Adipocyte (in vitro differentiated cells): ENCODE measurements around the gene ESYT2.
A peak's percentile ranks its signal among the peaks of the same experiment; 100 is the strongest.
"Not testable (repeated sequence)": the region's sequence is repeated elsewhere in the genome, so short reads cannot be mapped to it uniquely, and the experiment has no call there.

ENCODE experiments used
- DNase-seq: peaks from one replicate; pipeline ENCODE4 v3.0.0-alpha.2; 2015; ENCODE audit warnings: low read depth
- H3K27me3 ChIP-seq: replicated peaks from 2 replicates; pipeline ENCODE4 v1.7.0; 2013; ENCODE audit warnings: mild to moderate bottlenecking, low read length, moderate library complexity; ENCODE audit not compliant: control insufficient read depth, insufficient read depth
- H3K36me3 ChIP-seq: 2 replicates; pipeline ENCODE4 v1.7.0; 2013; ENCODE audit warnings: low read length, mild to moderate bottlenecking, moderate library complexity; ENCODE audit not compliant: control insufficient read depth, insufficient read depth, severe bottlenecking
- H3K4me1 ChIP-seq: 2 replicates; pipeline ENCODE4 v1.7.0; 2013; ENCODE audit warnings: mild to moderate bottlenecking, low read length, moderate library complexity; ENCODE audit not compliant: control insufficient read depth, insufficient read depth
- H3K4me3 ChIP-seq: 2 replicates; pipeline ENCODE4 v1.7.0; 2013; ENCODE audit warnings: mild to moderate bottlenecking, low read length, moderate library complexity
- H3K9ac ChIP-seq: 2 replicates; pipeline ENCODE4 v1.7.0; 2013; ENCODE audit warnings: mild to moderate bottlenecking, low read length, moderate library complexity
- H3K9me3 ChIP-seq: 2 replicates; pipeline ENCODE4 v1.7.0; 2013; ENCODE audit warnings: mild to moderate bottlenecking, low read length, moderate library complexity; ENCODE audit not compliant: control insufficient read depth

ESYT2 gene

DNA sequence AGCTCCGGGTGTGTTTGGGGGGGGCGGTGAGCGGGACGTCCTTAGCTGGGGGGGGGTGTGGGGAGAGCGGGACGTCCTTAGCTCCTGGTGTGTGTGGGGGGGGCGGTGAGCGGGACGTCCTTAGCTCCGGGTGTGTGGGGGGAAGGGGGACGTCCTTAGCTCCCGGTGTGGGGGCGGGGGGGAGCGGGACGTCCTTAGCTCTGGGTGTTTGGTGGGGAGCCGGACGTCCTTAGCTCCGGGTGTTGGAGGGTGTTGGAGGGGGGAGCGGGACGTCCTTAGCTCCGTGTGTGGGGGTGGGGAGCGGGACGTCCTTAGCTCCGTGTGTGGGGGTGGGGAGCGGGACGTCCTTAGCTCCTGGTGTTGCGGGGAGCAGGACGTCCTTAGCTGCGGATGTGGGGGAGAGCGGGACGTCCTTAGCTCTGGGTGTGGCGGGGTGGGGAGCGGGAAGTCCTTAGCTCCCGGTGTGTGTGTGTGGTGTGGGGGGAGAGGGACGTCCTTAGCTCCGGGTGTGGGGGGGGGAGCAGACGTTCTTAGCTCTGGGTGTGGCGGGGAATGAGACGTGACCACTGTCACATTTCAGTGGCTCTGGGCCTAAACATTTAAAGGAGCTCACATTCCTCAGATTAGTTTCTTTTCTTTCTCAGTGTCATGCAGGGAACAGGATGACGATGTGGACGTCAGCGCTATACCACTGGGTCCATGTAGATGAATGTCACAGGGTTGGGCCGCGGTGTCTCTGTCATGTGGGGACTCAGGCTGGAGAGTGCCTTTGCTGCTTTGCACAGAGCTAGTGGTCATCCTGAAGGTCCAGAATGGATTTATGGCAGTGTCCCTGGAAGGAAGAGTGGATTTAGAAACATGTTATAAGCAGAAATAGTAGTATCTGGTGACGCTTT, 34.5 kb upstream of the ESYT2 start:
- Histone ChIP-seq H3K4me1 (peaks cover 14% of the 10 kb centered on the region), H3K9me3 (no peaks in the 10 kb centered on the region), H3K9ac (peak overlapping the region; percentile 80), H3K27me3 (no peaks in the 10 kb centered on the region), H3K4me3 (peak overlapping the region; percentile 76), H3K36me3 (no peaks in the 10 kb centered on the region)
- DNase-seq = peak; percentile 79

DNA sequence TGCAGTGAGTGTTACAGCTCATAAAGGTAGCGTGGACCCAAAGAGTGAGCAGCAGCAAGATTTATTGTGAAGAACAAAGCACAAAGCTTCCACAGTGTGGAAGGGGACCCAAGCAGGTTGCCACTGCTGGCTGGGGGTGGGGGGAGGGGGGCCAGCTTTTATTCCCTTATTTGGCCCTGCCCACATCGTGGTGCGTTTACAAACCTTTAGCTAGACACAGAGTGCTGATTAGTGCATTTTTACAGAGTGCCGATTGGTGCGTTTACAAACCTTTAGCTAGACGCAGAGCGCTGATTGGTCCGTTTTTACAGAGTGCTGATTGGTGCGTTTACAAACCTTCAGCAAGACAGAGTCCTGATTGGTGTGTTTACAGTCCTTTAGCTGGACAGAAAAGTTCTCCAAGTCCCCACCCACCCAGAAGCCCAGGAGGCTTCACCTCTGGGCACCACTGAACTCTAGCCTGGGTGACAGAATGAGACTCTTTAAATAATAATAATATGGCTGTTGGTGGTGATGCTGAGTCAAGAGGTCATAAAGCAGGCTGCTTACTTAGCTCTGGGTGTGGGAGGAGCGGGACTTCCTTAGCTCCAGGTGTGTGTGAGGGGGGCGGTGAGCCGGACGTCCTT, 33.8 kb upstream of the ESYT2 start:
- H3K27me3 ChIP-seq, H3K9me3 ChIP-seq, DNase-seq, H3K36me3 ChIP-seq: not testable (repeated sequence)
- Histone ChIP-seq H3K4me3 (peak overlapping the region; percentile 63), H3K4me1 (peaks cover 19% of the 10 kb centered on the region), H3K9ac (peak overlapping the region; percentile 58)

- Histone ChIP-seq H3K9ac (no peak overlapping the region), H3K4me1 (peaks cover 27% of the 10 kb centered on the region), H3K36me3 (no peaks in the 10 kb centered on the region), H3K27me3 (no peaks in the 10 kb centered on the region), H3K9me3 (no peaks in the 10 kb centered on the region), H3K4me3 (no peak overlapping the region)
- no peak for DNase-seq
These were observed 32.8 kb upstream of the ESYT2 start for GRCh38 chr7:158861936-158862704.

DNA sequence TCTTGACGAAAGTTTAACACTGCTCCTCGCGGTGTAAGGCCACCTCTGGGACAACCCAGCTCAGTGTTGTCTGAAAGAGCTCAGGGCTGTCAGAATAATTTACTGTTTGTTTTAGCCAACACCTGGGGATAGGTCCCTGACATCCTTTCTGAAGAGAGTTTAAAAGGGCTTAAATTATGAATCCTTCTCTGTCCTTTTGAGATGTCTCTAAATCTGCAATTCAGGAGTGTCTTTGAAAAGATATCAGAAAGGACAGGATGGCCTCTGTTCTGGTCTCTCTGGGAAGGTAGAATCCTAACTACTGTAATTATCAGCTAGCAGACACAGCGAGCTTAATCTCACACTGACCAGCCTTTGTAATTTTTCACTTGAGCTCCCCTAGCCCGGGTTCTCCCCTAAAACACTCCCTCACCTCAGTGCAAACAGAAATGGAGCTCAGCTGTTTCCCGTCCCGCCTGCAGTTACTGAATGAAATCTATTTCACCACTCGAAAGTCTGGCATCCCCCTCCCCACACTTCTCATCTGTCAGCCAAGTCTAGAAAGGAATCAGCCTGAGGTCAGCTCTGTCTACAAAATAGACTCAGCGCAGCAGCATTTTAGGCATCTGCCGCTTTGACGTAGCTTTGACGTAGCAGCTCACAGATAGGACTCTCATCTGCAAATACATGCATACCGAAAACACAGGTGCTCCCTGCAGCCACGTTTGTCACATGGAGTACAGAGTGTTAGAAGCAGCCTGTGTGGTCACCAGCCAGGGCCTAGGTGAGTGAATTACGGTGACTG, 31.9 kb upstream of the ESYT2 start:
- Histone ChIP-seq H3K9me3 (no peaks in the 10 kb centered on the region), H3K27me3 (no peaks in the 10 kb centered on the region), H3K9ac (no peak overlapping the region), H3K4me3 (no peak overlapping the region), H3K4me1 (peaks cover 28% of the 10 kb centered on the region), H3K36me3 (no peaks in the 10 kb centered on the region)
- DNase-seq = no peak

GRCh38 chr7:158860394-158860793, 31.1 kb upstream of the ESYT2 start:
- Histone ChIP-seq H3K9me3 (no peaks in the 10 kb centered on the region), H3K36me3 (no peaks in the 10 kb centered on the region), H3K4me1 (peaks cover 28% of the 10 kb centered on the region), H3K4me3 (no peak overlapping the region), H3K27me3 (no peaks in the 10 kb centered on the region), H3K9ac (no peak overlapping the region)
- no peak for DNase-seq

DNA sequence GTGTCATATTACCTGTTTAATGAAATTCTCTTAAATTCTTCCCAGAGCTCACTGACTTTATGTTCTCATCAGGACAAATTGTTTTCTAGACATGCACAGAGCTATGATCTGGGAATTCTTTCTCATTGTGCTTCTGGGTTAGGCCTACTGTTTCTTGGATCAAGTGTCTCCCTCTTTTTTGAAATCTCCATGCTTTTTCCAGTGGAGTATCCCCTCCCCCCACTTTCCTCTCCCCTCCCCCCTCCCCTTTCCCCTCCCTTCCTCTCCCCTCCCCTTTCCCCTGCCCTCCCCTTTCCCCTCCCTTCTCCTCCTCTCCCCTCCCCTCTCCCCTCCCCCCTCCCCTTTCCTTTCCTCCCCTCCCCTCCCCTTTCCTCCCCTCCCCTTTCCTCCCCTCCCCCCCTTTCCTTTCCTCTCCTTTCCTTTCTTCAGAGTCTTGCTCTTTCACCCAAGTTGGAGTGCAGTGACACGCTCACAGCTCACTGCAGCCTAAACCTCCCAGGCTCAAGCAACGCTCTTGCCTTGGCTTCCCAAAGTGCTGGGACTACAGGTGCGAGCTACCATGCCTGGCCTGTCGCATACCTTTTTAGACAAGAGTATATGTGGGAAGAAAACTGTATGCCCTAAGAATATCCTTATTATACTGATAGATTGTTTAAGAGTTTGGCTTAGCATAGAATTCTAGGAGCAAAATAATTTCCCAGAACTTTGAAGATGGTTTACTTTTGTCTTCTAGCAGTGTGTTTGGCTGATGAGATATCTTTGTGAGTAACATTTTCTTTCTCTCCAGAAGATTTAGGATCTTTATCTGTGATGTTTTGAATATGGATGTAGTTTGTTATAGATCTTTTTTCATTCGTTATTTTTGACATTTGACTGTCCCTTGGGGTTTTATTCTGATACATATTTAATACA, 29.5 kb upstream of the ESYT2 start:
- no peak for DNase-seq
- Histone ChIP-seq H3K4me1 (peaks cover 21% of the 10 kb centered on the region), H3K4me3 (no peak overlapping the region)

GRCh38 chr7:158856883-158857668, 27.8 kb upstream of the ESYT2 start:
- no peaks in the 10 kb centered on the region for H3K27me3 ChIP-seq
- peak overlapping the region; percentile 87 for H3K4me3 ChIP-seq
- H3K4me1 ChIP-seq = peaks cover 21% of the 10 kb centered on the region
- no peaks in the 10 kb centered on the region for H3K36me3 ChIP-seq
- no peak for DNase-seq
- no peaks in the 10 kb centered on the region for H3K9me3 ChIP-seq
- H3K9ac ChIP-seq = peak overlapping the region; percentile 88

More for the DNA sequence above, 29.5 kb upstream of the ESYT2 start:
- no peaks in the 10 kb centered on the region for H3K9me3 ChIP-seq
- H3K9ac ChIP-seq = peak overlapping the region; percentile 42
- H3K36me3 ChIP-seq = no peaks in the 10 kb centered on the region
- H3K27me3 ChIP-seq = no peaks in the 10 kb centered on the region

DNA sequence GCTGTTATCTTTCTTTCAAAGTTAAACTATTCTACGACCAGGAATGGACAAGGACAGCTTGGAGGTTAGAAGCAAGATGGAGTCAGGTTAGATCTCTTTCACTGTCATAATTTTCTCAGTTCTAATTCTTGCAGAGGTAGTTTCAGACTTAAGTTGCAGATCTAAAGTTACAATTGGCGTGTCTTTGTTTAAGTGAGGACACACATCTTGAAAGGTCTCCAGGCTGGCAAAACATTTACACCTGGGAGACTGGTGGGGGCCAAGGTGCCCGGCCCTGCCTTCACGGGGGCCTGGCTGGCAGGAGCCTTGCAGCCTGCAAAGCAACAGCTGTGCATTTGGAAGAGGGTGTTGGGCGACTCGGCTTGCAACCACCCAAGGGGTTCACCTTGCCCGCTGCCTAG, 25.4 kb upstream of the ESYT2 start:
- H3K9ac ChIP-seq = no peak overlapping the region
- no peak overlapping the region for H3K4me3 ChIP-seq
- H3K9me3 ChIP-seq = no peaks in the 10 kb centered on the region
- peaks cover 20% of the 10 kb centered on the region for H3K4me1 ChIP-seq
- no peaks in the 10 kb centered on the region for H3K27me3 ChIP-seq
- no peaks in the 10 kb centered on the region for H3K36me3 ChIP-seq
- no peak for DNase-seq

DNA sequence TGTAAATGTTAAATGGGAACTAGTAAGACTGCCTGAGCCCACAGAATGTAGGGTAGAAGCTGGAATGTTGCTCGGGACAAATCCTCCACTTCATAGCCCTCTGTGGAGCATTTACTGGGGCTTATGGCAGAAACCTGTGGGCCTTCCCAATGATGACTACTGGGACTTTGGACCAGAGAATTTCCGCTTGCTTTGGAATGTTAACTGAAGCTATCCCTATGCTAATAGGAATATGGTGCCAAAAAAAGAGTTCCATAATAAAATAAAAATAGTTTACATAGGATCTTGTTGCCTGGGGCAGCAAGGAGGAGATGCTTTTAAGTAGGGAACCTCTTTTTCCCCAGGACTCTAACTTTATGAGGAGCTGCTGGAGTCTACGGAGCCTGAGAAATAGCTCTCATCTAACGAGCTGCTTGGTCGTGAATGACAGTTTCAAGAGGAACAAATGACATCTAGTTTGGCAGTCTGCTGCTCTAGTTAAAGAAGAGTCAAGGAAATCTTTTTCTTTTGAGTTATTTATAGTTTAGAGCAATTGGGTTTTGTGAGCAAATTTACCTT, 21.3 kb upstream of the ESYT2 start:
- H3K27me3 ChIP-seq = no peaks in the 10 kb centered on the region
- no peaks in the 10 kb centered on the region for H3K9me3 ChIP-seq
- H3K4me1 ChIP-seq = peaks cover 14% of the 10 kb centered on the region
- H3K36me3 ChIP-seq = no peaks in the 10 kb centered on the region
- no peak for DNase-seq
- no peak overlapping the region for H3K4me3 ChIP-seq
- no peak overlapping the region for H3K9ac ChIP-seq
